ENCODE measurements around the gene MRPS27. TPM values are rescaled to one million over a fixed set of nuclear protein-coding genes. Genes with fewer than 3 reads are reported as not detected.

Gene MRPS27
- total and polyA plus RNA-seq, 10 donors: 23.5 to 55.5 (median 42.6) TPM

- no peaks in the 10 kb centered on the region for H3K9me3 ChIP-seq
- DNase-seq: no peak
- 89 to 97% (median 91%) methylated on average over 10 of the region's 10 CpGs for WGBS, 5 donors
- H3K4me3 ChIP-seq: no peak overlapping the region
- H3K27me3 ChIP-seq (replicated peaks in 1 of 7): peaks cover 0 to 19% (median 0%) of the 10 kb centered on the region in 7 donors
- no peaks in the 10 kb centered on the region for H3K4me1 ChIP-seq
- H3K27ac ChIP-seq: no peak overlapping the region
- no peaks in the 10 kb centered on the region for H3K36me3 ChIP-seq
- TF ChIP-seq POLR2A (IDR thresholded peaks at IDR 0.05) (no peak), CTCF (IDR thresholded peaks at IDR 0.05 in 8 of 11, conservative IDR thresholded peaks at IDR 0.05 in 3 of 11) (no peak), POLR2AphosphoS5 (IDR thresholded peaks at IDR 0.05) (no peak)
- intact Hi-C loops (cut with DNase I; ENCODE audit: low total_unique reads): no loop called here
Observed at GRCh38 chr5:72195581-72195980, 124.5 kb downstream of the MRPS27 start.

GRCh38 chr5:72194846-72195245 is 125.2 kb downstream of the MRPS27 start:
- Histone ChIP-seq H3K4me3 (no peak overlapping the region), H3K4me1 (no peaks in the 10 kb centered on the region), H3K27ac (no peak overlapping the region), H3K36me3 (no peaks in the 10 kb centered on the region), H3K27me3 (replicated peaks in 1 of 7) (peaks cover 0 to 19% (median 0%) of the 10 kb centered on the region in 7 donors), H3K9me3 (no peaks in the 10 kb centered on the region)
- DNase-seq: no peak
- WGBS, 5 donors: 76 to 85% (median 83%) methylated on average over 6 of the region's 6 CpGs
- intact Hi-C loops (cut with DNase I; ENCODE audit: low total_unique reads): no loop called here
- TF ChIP-seq CTCF (IDR thresholded peaks at IDR 0.05 in 8 of 11, conservative IDR thresholded peaks at IDR 0.05 in 3 of 11) (no peak), POLR2A (IDR thresholded peaks at IDR 0.05) (no peak), POLR2AphosphoS5 (IDR thresholded peaks at IDR 0.05) (no peak)

DNA sequence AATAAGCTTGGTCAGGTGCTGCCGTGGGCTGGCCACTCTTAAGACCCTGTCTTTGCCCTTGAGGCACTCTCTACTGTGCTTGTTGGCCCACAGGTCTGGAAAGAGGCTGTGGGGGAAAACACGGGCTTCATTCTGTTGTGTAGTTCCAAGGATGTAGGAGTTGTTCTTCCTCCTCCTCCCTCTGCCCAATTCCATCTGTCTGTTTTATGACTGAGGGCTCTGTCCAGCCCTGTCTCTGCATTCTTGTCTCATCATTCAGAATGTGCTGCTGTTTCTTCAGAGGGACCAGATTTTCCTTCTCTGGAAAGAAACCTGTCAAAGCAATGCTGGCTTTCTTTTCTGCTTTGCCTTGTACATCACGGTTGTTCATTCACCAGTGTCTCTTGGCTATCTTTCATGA is 128.6 kb downstream of the MRPS27 start:
- Histone ChIP-seq H3K4me3 (no peak overlapping the region), H3K36me3 (no peaks in the 10 kb centered on the region), H3K9me3 (no peaks in the 10 kb centered on the region), H3K27me3 (replicated peaks in 1 of 7) (peaks cover 0 to 17% (median 0%) of the 10 kb centered on the region in 7 donors), H3K4me1 (no peaks in the 10 kb centered on the region), H3K27ac (no peak overlapping the region)
- WGBS, 5 donors: 79 to 89% (median 79%) methylated on average over 3 of the region's 3 CpGs
- no peak for DNase-seq
- intact Hi-C loops (cut with DNase I; ENCODE audit: low total_unique reads): no loop called here
- TF ChIP-seq POLR2AphosphoS5 (IDR thresholded peaks at IDR 0.05) (no peak), POLR2A (IDR thresholded peaks at IDR 0.05) (no peak), CTCF (IDR thresholded peaks at IDR 0.05 in 8 of 11, conservative IDR thresholded peaks at IDR 0.05 in 3 of 11) (no peak)

DNA sequence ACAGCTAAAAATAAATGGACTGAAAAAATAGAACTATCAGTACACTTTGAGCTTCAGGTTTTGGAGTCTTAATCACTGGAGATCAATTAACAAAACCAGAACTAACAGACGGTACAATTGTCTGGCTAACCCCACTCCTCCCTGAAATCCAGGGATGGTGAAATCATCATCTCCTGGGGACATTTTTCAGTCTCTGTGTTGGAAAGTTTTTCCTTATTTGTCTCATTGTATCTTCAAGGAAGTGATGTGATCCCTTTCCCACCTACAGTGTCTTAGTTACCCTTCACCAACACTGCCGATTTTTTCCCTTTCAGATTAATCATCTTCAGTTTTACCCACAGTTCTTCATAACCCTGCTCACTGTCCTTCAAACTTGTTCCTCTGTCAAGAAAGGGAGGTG is 130.9 kb downstream of the MRPS27 start:
- intact Hi-C loops (cut with DNase I; ENCODE audit: low total_unique reads): no loop called here
- no peaks in the 10 kb centered on the region for H3K4me1 ChIP-seq
- no peak overlapping the region for H3K4me3 ChIP-seq
- no peak overlapping the region for H3K27ac ChIP-seq
- peaks cover 0 to 4% (median 0%) of the 10 kb centered on the region in 7 donors for H3K27me3 ChIP-seq (replicated peaks in 1 of 7)
- WGBS, 5 donors: 89 to 95% (median 93%) methylated on average over 2 of the region's 2 CpGs
- no peak for DNase-seq
- no peaks in the 10 kb centered on the region for H3K9me3 ChIP-seq
- TF ChIP-seq POLR2A (IDR thresholded peaks at IDR 0.05) (no peak), POLR2AphosphoS5 (IDR thresholded peaks at IDR 0.05) (no peak), CTCF (IDR thresholded peaks at IDR 0.05 in 8 of 11, conservative IDR thresholded peaks at IDR 0.05 in 3 of 11) (no peak)
- H3K36me3 ChIP-seq: no peaks in the 10 kb centered on the region

Measured in spleen (tissue), 11 donors.